ENCODE results near the gene PVR. TPM values are rescaled to one million over a fixed set of nuclear protein-coding genes. Genes with fewer than 3 reads are reported as not detected.

Gene PVR
- total RNA-seq, 2 experiments from 2014 or later, result not detected

GRCh38 chr19:44675521-44675920 lies 31.8 kb downstream of the PVR start:
- Histone ChIP-seq H2AFZ (ENCODE audit: low read length) (no peak overlapping the region), H3K9me2 (ENCODE audit: insufficient read depth, low read length) (no peaks in the 10 kb centered on the region), H3K4me1 (ENCODE audit: insufficient read depth, low read length, poor library complexity, severe bottlenecking) (no peaks in the 10 kb centered on the region), H3K79me2 (ENCODE audit: insufficient read depth, low read depth, low read length) (no peaks in the 10 kb centered on the region), H4K20me1 (ENCODE audit: insufficient read depth, low read length) (no peaks in the 10 kb centered on the region), H3K4me3 (ENCODE audit: low read depth, low read length, poor library complexity, severe bottlenecking) (no peak overlapping the region), H3K9me3 (ENCODE audit: low read length) (no peaks in the 10 kb centered on the region), H3K4me2 (ENCODE audit: low read length) (no peak overlapping the region), H3K36me3 (ENCODE audit: insufficient read depth, low read length) (no peaks in the 10 kb centered on the region), H3K27ac (ENCODE audit: low read depth, low read length, poor library complexity, severe bottlenecking) (no peak overlapping the region)
- TF ChIP-seq EZH2phosphoT487 (IDR thresholded peaks at IDR 0.05; ENCODE audit: borderline replicate concordance, low read depth, low read length) (no peak), CTCF (conservative IDR thresholded peaks at IDR 0.05; ENCODE audit: low read length) (no peak)
- ChIA-PET CTCF (ENCODE audit: unreplicated experiment) (no interaction called here), POLR2A (no interaction called here)
- DNase-seq (ENCODE audit: low spot score), result no peak
- BruUV-seq (replicated peaks), result no TSS peak
- intact Hi-C loops (cut with micrococcal nuclease; ENCODE audit: unreplicated experiment), result no loop called here

GRCh38 chr19:44677019-44677811 lies 33.5 kb downstream of the PVR start:
- H3K9me2 ChIP-seq (ENCODE audit: insufficient read depth, low read length), result no peaks in the 10 kb centered on the region
- CTCF ChIA-PET (ENCODE audit: unreplicated experiment), result no interaction called here
- H3K79me2 ChIP-seq (ENCODE audit: insufficient read depth, low read depth, low read length), result no peaks in the 10 kb centered on the region
- no peaks in the 10 kb centered on the region for H3K9me3 ChIP-seq (ENCODE audit: low read length)
- no peaks in the 10 kb centered on the region for H3K36me3 ChIP-seq (ENCODE audit: insufficient read depth, low read length)
- intact Hi-C loops (cut with micrococcal nuclease; ENCODE audit: unreplicated experiment), result no loop called here
- H3K27ac ChIP-seq (ENCODE audit: low read depth, low read length, poor library complexity, severe bottlenecking), result no peak overlapping the region
- no TSS peak for BruUV-seq (replicated peaks)
- DNase-seq (ENCODE audit: low spot score), result peak; percentile 30
- no peak overlapping the region for H3K4me2 ChIP-seq (ENCODE audit: low read length)
- TF ChIP-seq EZH2phosphoT487 (IDR thresholded peaks at IDR 0.05; ENCODE audit: borderline replicate concordance, low read depth, low read length) (no peak), CTCF (conservative IDR thresholded peaks at IDR 0.05; ENCODE audit: low read length) (no peak)
- POLR2A ChIA-PET, result no interaction called here
- H2AFZ ChIP-seq (ENCODE audit: low read length), result peak overlapping the region; percentile 75
- no peaks in the 10 kb centered on the region for H4K20me1 ChIP-seq (ENCODE audit: insufficient read depth, low read length)
- no peak overlapping the region for H3K4me3 ChIP-seq (ENCODE audit: low read depth, low read length, poor library complexity, severe bottlenecking)
- H3K4me1 ChIP-seq (ENCODE audit: insufficient read depth, low read length, poor library complexity, severe bottlenecking), result no peaks in the 10 kb centered on the region

- TF ChIP-seq CTCF (conservative IDR thresholded peaks at IDR 0.05; ENCODE audit: low read length) (no peak), EZH2phosphoT487 (IDR thresholded peaks at IDR 0.05; ENCODE audit: borderline replicate concordance, low read depth, low read length) (no peak)
- H3K9me3 ChIP-seq (ENCODE audit: low read length), result no peaks in the 10 kb centered on the region
- intact Hi-C loops (cut with micrococcal nuclease; ENCODE audit: unreplicated experiment), result no loop called here
- no peak overlapping the region for H2AFZ ChIP-seq (ENCODE audit: low read length)
- no peak overlapping the region for H3K27ac ChIP-seq (ENCODE audit: low read depth, low read length, poor library complexity, severe bottlenecking)
- DNase-seq (ENCODE audit: low spot score), result no peak
- no peaks in the 10 kb centered on the region for H3K9me2 ChIP-seq (ENCODE audit: insufficient read depth, low read length)
- BruUV-seq (replicated peaks), result no TSS peak
- no peaks in the 10 kb centered on the region for H3K79me2 ChIP-seq (ENCODE audit: insufficient read depth, low read depth, low read length)
- no peak overlapping the region for H3K4me3 ChIP-seq (ENCODE audit: low read depth, low read length, poor library complexity, severe bottlenecking)
- H3K36me3 ChIP-seq (ENCODE audit: insufficient read depth, low read length), result no peaks in the 10 kb centered on the region
- ChIA-PET POLR2A (no interaction called here), CTCF (ENCODE audit: unreplicated experiment) (no interaction called here)
- H3K4me1 ChIP-seq (ENCODE audit: insufficient read depth, low read length, poor library complexity, severe bottlenecking), result peaks cover 6% of the 10 kb centered on the region
- H3K4me2 ChIP-seq (ENCODE audit: low read length), result no peak overlapping the region
- H4K20me1 ChIP-seq (ENCODE audit: insufficient read depth, low read length), result no peaks in the 10 kb centered on the region
Observed at GRCh38 chr19:44680536-44680935, 36.8 kb downstream of the PVR start.
